C1 segment of cervical spinal cord (tissue), 14 donors: ENCODE data around the gene ADCY5.

Source experiments
- DNase-seq, 14 donors: peaks; one replicate each; lab custom pipeline; 2025; lab: John Stamatoyannopoulos, UW

Gene ADCY5

DNA sequence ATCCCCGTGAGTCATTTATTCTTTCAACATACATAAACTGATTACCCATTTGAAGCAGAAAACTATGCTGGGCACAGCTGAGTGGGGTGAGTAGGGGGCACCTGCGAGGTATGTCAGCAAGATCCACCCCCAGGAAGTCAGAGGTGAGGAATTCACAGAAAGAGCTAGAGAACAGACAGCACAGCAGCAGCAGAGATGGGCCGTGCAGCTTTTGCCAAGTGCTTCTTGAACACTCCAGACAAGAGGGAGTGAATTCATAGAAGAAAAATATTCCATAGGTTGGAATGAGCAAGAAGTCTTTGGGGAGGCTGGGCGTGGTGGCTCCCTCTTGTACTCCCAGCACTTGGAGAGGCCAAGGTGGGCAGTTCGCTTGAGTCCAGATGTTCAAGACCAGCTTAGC is 9.4 kb upstream of the ADCY5 start:
- no peak for DNase-seq

DNA sequence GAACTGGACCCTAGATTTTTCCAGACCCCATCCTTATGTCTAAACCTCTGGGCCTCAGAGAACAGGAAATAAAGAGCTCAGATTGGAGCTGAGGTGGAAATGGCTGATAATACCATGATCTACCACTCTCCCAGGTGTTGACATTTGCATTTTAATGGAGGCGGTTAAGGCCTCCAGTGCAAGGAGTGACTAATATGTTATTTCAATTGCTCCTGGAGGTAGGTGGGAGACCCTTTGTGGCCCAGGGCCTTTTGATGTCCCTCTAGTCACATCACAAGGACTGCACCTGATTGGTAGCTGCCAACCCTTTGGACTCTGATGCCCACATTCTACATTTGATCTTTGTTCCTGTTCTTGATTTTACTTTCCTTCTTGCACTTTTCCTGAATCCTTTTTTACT is 9.0 kb upstream of the ADCY5 start:
- no peak for DNase-seq

DNA sequence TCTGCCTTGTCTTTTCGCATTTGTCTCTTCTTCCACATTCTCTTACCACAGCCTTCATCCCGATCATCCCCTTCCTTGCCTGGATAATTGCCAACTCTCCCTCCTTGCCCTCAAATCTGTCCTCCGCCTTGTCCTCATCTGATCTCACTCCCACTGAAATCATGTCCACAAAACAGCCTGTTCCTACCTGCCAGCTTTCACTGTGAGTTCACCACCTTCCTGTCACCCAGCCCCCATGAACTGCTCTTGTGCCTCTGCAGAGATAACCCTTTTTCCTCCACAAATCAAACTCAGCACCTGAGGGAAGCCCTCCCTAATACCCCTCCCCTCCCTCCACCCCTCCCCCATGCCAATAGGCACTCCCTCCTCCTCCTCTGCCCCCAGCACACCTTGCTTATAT is 4.8 kb upstream of the ADCY5 start:
- no peak for DNase-seq

DNA sequence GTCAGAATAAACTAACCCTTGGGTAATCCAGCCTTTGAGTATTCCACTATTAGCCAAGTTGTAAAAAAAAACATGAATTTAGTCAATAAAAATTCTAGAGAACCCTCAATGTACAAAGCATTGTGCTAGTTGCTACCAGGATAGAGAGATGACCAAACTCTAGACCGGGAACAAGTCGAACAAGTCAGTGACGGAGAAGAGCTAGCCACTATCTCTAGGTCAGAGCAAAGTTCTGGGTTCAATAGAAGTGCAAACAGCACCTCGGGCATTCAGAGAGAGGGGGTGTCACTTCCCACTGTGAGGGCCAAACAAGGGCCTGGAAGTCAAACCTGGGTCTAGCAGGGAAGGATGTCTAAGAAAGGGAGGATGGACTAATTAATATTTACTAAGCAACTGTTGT is 2.3 kb upstream of the ADCY5 start:
- no peak for DNase-seq

- peak in 9 of 14 donors; percentile 40 to 82 (median 71) for DNase-seq
Measured at GRCh38 chr3:123449997-123450604, 1.2 kb upstream of the ADCY5 start.

DNA sequence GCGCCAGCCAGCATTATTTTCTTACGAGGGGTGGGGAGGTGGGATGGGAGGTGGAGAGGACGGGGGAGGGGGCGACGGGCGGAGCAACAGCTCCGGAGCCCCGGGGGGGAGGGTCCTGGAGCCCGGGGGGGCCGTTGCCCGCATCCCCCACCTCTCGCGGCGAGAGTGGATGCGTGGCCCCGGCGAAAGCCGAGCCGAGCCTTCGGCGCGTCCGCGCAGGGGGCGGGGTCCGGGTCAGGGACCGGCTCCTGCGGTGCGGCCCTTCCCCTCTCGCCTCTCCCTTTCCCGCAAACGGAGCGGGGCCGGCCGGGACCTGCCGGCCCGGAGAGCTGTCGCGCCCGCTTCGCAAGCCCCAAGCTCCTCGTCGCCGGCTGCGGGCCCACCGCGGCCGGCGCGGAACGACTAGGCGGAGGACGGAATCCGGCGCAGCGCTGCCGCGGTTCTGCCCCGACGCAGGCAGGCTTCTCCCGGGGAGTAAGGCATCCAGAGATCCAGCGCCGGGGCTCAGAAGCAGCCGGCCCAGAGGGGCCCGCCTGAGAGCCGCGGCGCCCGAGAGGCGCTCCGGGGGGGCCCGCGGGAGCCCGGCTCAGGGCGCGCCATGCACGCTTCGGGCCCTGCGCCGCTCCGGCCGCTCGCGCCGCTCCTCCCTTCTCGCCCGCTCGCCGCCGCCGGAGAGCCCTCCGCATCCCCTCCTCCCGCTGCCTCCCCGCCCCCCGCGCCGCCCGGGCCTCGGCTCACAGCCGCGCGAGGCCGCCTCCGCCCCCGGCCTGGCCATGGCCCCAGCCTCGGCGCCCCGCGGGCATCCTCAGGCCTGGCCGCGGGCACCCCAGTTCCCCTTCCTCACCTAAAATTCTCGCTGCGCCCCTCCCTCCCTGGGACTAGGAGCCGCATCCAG is 459 bp upstream of the ADCY5 start:
- peak in 7 of 14 donors; percentile 54 to 82 (median 60) for DNase-seq

DNA sequence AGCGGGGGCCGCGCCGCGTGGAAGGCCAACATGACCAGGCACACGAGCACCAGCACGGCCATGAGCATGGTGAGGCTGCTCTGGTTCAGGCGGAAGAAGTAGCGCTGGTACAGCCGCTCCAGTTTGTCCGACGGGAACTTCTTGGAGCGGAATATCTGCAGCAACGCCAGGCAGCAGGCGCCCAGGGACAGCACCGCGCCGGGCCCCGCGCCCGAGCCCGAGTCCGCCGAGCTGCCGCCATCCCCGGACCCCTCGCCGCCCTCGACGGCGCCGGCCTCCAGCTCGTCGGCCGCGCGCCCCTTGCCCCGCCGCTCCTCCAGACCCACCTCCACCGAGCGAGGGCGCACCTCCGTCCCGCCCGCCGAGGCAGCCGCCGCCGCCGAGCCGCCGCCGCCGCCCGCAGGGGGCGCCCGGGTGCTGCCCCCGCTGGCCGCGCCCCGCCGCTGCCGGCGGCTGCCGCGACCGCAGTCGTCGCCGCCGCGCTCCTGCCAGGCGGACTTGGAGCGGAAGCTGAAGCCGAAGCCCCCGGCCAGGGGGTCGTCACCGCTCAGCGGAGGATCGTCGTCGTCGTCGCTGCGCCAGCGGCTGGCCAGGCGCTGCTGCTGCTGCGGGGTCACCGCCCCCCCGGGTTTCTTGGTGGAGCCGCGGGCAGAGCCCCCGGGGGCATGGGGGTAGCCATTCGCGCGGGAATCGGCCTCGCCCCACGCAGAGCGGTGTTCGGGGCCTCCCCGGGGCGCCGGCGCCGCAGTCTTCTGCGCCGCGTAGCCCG is 957 bp downstream of the ADCY5 start:
- DNase-seq, result peak in 2 of 14 donors; percentile 51 to 58

GRCh38 chr3:123447416-123447748 is 1.5 kb downstream of the ADCY5 start:
- no peak for DNase-seq

GRCh38 chr3:123446610-123447109 is 2.2 kb downstream of the ADCY5 start:
- peak in 2 of 14 donors; percentile 58 to 65 for DNase-seq

DNA sequence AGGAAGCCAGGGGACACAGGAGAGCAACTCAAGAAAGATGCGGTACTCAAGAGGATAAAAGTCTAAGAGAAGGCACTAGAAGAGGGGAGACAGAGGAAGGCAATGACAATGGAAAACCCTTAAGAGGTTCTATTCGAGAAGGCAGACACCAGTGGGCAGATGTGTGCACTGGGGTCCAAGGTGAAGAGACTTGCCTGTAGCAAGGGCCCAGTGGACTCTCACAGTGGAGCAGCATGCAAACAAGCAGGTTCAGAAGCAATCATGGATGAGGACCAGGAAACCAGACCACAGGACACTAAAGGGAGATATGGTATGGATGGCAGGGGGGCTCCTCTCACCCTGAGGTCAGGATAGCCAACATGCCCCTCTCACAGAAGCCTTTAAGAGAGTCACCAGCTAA is 2.7 kb downstream of the ADCY5 start:
- peak in 1 of 14 donors; percentile 67 for DNase-seq

- DNase-seq, result peak in 1 of 14 donors; percentile 20
Measured at GRCh38 chr3:123445702-123446101, 3.2 kb downstream of the ADCY5 start.

DNA sequence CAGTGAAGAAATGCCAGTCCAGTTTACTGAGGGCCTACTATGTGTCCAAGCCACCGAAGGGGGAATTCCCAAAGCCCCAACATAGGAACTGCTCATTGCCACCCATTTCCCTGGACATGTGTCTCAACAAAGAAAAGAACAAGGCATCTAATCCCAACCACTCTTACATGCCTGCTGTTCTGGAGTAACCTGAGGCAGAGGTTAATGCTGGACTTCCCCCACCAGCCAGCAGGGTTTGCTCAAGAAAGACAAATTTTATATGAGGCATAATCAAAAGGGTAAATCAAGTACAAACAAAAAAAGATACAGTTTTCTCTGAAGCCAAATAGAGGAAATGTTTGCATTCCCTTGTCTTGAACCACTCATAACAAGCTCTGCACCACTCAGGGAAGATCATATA is 4.1 kb downstream of the ADCY5 start:
- DNase-seq, result no peak

DNA sequence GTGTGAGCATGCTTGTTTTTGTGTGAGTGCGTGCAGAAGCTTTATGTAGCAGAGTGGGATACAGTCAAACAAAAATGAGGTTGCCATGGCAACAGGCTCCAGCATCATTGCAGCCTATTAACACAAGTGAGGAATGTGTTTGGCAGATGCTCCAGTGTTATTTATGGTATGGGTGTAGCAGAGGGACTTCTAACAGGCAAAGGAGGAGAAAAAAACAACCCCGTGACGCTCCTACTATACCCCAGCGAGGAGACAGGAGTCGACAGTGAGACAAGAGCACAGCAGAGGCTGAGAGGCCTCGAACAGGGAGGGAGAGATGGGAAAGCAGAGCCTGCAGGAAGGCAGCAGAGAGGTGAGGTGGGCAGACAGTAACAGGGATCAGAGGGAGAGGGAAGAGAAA is 4.9 kb downstream of the ADCY5 start:
- peak in 3 of 14 donors; percentile 27 to 50 (median 29) for DNase-seq

DNA sequence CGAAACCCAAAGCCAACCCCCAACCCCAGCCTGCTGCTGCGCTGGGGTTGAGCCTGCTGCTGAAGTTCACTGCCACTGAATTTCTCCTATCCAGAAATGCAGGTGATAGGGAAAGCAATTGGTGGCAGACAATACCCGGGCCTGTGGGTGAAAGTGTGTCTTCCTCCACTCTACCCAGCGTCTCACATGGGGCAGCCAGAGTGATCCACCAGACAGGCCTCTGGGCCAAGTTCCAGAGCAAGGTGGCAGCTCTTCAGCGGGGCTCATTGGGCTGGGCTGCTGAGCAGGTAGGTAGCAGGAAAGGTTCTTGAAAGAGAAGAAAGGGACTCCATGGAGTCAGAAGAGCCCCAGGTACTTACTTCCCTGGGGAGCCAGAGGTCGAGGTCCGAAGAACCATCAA is 6.0 kb downstream of the ADCY5 start:
- no peak for DNase-seq

- no peak for DNase-seq
Measured at GRCh38 chr3:123442125-123442524, 6.8 kb downstream of the ADCY5 start.

DNA sequence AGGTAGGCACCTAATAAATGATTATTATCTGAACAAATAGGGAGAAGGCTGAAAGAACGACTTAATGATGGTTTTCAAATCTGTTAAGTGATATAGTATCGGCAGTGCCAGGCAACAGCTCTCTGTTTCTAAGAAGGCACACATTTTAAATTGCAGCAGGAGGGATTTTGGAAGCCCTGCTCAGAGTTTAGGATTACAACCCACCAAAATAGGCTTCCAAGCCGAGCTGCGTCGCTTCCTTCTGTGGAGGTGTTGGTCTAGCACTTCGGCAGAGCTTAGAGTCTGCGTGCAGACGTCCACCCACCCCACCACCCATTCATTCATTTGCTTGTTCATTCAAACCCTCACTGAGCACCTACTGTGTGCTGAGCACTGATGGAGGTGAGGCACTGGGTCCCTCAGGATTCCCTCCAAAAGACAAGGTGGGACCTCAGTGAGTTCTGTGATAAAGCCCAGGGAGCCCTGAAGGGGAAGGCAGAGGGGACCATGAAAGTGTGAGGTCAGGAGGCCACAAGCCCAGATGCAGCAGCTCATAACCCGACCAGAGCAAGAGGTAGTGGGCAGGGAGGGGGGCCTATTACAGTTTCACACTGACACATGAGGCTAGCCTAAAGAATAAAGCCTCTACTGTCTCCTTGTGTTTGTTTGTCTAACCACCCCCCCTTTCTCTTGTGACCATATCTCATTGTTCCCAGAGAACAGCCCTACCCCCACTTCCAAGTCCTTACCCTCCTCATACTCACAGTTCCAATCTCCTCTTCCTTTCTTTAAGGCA is 8.9 kb downstream of the ADCY5 start:
- DNase-seq, result peak in 9 of 14 donors; percentile 25 to 65 (median 55)

DNA sequence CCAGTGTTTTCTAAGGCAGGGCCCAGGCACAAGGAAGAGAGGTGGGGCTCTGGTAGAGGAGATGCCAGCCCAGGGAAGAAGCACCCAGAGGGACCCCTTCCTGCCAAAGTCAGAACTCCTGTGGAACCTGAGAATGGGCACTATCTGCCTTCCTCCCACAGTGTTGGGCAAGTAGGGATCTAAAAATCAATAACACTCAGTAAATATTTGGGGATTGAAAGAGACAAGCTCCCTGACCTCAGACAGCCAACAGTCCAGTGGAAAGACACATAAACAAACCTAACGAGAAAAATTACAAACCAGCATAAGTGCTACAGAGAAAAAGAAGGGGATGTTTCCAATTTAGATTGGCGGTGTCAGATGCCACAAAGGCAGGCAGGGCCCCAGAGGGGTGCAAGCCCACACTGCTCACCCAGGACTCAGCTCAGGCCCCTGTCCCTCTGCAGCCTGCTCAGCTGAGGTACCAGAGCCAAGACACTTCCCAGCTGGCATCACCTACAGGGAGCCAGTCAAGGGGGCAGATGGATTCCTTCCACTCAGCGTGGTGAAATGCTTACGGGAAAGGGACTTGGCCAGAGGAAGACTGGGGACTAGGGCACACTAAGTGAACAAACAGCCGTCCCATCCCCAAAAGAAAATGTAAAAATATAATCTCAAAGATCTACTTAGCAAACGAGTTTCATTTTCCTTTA is 15.9 kb downstream of the ADCY5 start:
- DNase-seq, result peak in 1 of 14 donors; percentile 53

DNA sequence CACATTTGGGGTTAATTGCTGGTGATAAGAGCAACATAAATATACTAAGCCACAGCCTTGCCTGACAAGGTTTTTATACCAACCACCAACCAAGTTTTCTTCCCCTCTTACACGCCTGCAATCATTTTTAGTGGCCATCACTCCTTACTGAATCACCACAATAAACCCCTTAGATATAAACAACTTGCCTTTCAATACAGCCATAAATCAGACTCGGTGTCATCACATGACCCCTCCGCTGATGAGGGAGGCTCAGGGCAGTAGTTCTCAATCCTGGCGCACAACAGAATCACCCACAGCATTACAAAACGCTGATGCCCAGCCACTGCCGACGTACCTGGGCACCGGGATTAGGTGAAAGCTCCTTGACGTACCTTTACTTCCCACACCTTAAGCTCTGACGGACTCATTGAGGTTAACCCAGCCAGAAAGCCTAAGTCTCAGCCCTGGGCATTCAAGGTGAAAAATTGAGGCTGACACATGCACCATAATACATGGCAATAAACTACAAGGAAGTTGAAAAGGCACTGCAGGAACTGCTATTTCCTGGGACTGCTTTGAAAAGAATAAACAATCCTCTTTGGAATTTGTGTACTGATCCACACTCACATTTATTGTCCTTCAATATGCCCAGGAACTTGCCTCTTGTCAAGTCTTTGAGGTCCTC is 17.1 kb downstream of the ADCY5 start:
- DNase-seq, result no peak

- DNase-seq, result no peak
Measured at GRCh38 chr3:123431007-123431657, 17.8 kb downstream of the ADCY5 start.

- DNase-seq, result no peak
Measured at GRCh38 chr3:123430266-123430665, 18.6 kb downstream of the ADCY5 start.
